HG03196 (cell line): Measurements from ENCODE around the gene MED12L.
A peak's percentile ranks its signal among the peaks of the same experiment; 100 is the strongest.

ENCODE experiments used
- ATAC-seq: cut with Tn5 transposase; IDR thresholded peaks from one replicate; pipeline ENCODE4 v1.9.1; 2021; ENCODE audit not compliant: unreplicated experiment

The MED12L gene

GRCh38 chr3:151169948-151170679, 84.7 kb downstream of the MED12L start:
- peak; percentile 27 for ATAC-seq

GRCh38 chr3:151171145-151171757, 85.8 kb downstream of the MED12L start:
- peak; percentile 76 for ATAC-seq

- ATAC-seq, result no peak
Measured at GRCh38 chr3:151174351-151174750, 88.9 kb downstream of the MED12L start.

GRCh38 chr3:151175952-151176351, 90.5 kb downstream of the MED12L start:
- no peak for ATAC-seq

GRCh38 chr3:151178208-151178845, 92.9 kb downstream of the MED12L start:
- ATAC-seq, result no peak

GRCh38 chr3:151182349-151183079, 97.0 kb downstream of the MED12L start:
- no peak for ATAC-seq

- no peak for ATAC-seq
Measured at GRCh38 chr3:151183265-151183671, 97.8 kb downstream of the MED12L start.

GRCh38 chr3:151191095-151191494, 105.6 kb downstream of the MED12L start:
- no peak for ATAC-seq

- ATAC-seq, result no peak
Measured at GRCh38 chr3:151192545-151192944, 107.1 kb downstream of the MED12L start.

GRCh38 chr3:151195826-151196225, 110.4 kb downstream of the MED12L start:
- ATAC-seq, result no peak

GRCh38 chr3:151196434-151196833, 111.0 kb downstream of the MED12L start:
- no peak for ATAC-seq

- no peak for ATAC-seq
Measured at GRCh38 chr3:151197228-151197627, 111.8 kb downstream of the MED12L start.

- ATAC-seq, result no peak
Measured at GRCh38 chr3:151197981-151198767, 112.7 kb downstream of the MED12L start.

- no peak for ATAC-seq
Measured at GRCh38 chr3:151198849-151199248, 113.4 kb downstream of the MED12L start.

- no peak for ATAC-seq
Measured at GRCh38 chr3:151199554-151200438, 114.3 kb downstream of the MED12L start.

- no peak for ATAC-seq
Measured at GRCh38 chr3:151200586-151200985, 115.1 kb downstream of the MED12L start.

GRCh38 chr3:151201051-151201730, 115.7 kb downstream of the MED12L start:
- no peak for ATAC-seq

- peak; percentile 77 for ATAC-seq
Measured at GRCh38 chr3:151203051-151203420, 117.6 kb downstream of the MED12L start, which contains the start of gene GPR171. Gene GPR171, minus strand, starts transcription at chr3:151203216. Its CDS starts 3,830 bp downstream, at chr3:151199386.
